HCT116 (cell line): ENCODE results near the gene RASAL2.

Source experiments
- CEBPB ChIP-seq: IDR thresholded peaks from 2 replicates; pipeline ENCODE4 v1.6.1; 2012; ENCODE audit warnings: low read depth
- EGR1 ChIP-seq: IDR thresholded peaks from 2 replicates; pipeline ENCODE4 v1.6.1; 2012; ENCODE audit warnings: low read depth
- EZH2 ChIP-seq: fragments of 200-600 bp; sonication (generic); IDR thresholded peaks from 2 replicates; pipeline ENCODE4 v1.6.1; 2017; ENCODE audit warnings: antibody characterized with exemption, mixed run types
- EZH2phosphoT487 ChIP-seq: fragments of 200-600 bp; IDR thresholded peaks from 2 replicates; pipeline ENCODE4 v1.6.1; 2018; ENCODE audit warnings: antibody characterized with exemption, borderline replicate concordance
- POLR2A ChIP-seq: IDR thresholded peaks from 2 replicates; pipeline ENCODE4 v1.7.0; 2011; ENCODE audit warnings: borderline replicate concordance; ENCODE audit not compliant: insufficient read depth, insufficient read length; ENCODE audit errors: extremely low read depth
- RAD21 ChIP-seq: IDR thresholded peaks from 2 replicates; pipeline ENCODE4 v1.6.1; 2012; ENCODE audit warnings: low read depth, mild to moderate bottlenecking
- SIN3A ChIP-seq: IDR thresholded peaks from 2 replicates; pipeline ENCODE4 v1.6.1; 2012; ENCODE audit warnings: low read depth
- SP1 ChIP-seq: IDR thresholded peaks from 2 replicates; pipeline ENCODE4 v1.6.1; 2012; ENCODE audit warnings: low read depth
- SRF ChIP-seq: IDR thresholded peaks from 2 replicates; pipeline ENCODE4 v1.6.1; 2012; ENCODE audit warnings: low read depth
- TCF7L2 ChIP-seq: IDR thresholded peaks from 2 replicates; pipeline ENCODE4 v1.7.0; 2011; ENCODE audit warnings: borderline replicate concordance, inconsistent platforms; ENCODE audit not compliant: insufficient read depth, insufficient read length; ENCODE audit errors: extremely low read depth
- ZFX ChIP-seq: fragments of 450-650 bp; IDR thresholded peaks from 2 replicates; pipeline ENCODE4 v1.6.1; 2017
- TF ChIP-seq, protein P1 (sequence below), 3 experiments: fragments of 200-600 bp in 1 of 3; sonication (generic) in 1 of 3; IDR thresholded peaks in 2 of 3; conservative IDR thresholded peaks in 1 of 3; 2 replicates each; pipeline ENCODE4 v1.5.1; 2012 to 2017; ENCODE audit warnings: low read depth in 2 of 3, low read length in 2 of 3, antibody characterized with exemption in 1 of 3, borderline replicate concordance in 1 of 3, control low read depth in 1 of 3, mild to moderate bottlenecking in 1 of 3, mixed read lengths in 1 of 3, mixed run types in 1 of 3, moderate library complexity in 1 of 3; ENCODE audit not compliant: insufficient read depth in 1 of 3
- TF ChIP-seq, protein P2 (sequence below): IDR thresholded peaks from 2 replicates; pipeline ENCODE4 v1.6.1; 2012; ENCODE audit warnings: low read depth
- TF ChIP-seq, protein P3 (sequence below): IDR thresholded peaks from 2 replicates; pipeline ENCODE4 v1.6.1; 2011; ENCODE audit warnings: mild to moderate bottlenecking, low read length, moderate library complexity; ENCODE audit not compliant: insufficient replicate concordance; ENCODE audit errors: extremely low read depth

DNA sequence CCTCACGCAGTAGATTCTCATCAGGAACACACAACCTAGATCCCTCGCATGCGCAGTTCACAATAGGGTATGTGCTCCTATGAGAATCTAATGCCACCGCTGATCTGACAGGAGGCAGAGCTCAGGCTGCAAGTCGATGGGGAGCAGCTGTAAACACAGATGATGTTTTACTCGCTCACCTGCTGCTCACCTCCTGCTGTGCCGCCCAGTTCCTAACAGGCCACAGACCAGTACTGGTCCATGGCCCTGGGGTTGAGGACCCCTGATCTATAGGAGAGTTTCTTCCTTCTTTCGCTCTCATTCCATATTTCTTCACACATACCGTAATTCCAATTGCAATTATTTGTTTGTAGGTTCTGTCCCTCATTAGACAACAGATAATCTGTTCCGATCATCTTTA lies 299.5 kb downstream of the RASAL2 start:
- TF ChIP-seq, protein P1, sequence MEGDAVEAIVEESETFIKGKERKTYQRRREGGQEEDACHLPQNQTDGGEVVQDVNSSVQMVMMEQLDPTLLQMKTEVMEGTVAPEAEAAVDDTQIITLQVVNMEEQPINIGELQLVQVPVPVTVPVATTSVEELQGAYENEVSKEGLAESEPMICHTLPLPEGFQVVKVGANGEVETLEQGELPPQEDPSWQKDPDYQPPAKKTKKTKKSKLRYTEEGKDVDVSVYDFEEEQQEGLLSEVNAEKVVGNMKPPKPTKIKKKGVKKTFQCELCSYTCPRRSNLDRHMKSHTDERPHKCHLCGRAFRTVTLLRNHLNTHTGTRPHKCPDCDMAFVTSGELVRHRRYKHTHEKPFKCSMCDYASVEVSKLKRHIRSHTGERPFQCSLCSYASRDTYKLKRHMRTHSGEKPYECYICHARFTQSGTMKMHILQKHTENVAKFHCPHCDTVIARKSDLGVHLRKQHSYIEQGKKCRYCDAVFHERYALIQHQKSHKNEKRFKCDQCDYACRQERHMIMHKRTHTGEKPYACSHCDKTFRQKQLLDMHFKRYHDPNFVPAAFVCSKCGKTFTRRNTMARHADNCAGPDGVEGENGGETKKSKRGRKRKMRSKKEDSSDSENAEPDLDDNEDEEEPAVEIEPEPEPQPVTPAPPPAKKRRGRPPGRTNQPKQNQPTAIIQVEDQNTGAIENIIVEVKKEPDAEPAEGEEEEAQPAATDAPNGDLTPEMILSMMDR (IDR thresholded peaks at IDR 0.05 in 2 of 3, conservative IDR thresholded peaks at IDR 0.05 in 1 of 3; ENCODE audit: borderline replicate concordance in 1 of 3, insufficient read depth in 1 of 3, low read depth in 2 of 3, low read length in 2 of 3) = no peak
- TF ChIP-seq ZFX (no peak), EGR1 (no peak), CEBPB (no peak), EZH2phosphoT487 (no peak), SP1 (no peak), EZH2 (no peak), SIN3A (no peak), TCF7L2 (no peak), RAD21 (no peak), POLR2A (no peak), SRF (no peak)
- TF ChIP-seq, protein P2, sequence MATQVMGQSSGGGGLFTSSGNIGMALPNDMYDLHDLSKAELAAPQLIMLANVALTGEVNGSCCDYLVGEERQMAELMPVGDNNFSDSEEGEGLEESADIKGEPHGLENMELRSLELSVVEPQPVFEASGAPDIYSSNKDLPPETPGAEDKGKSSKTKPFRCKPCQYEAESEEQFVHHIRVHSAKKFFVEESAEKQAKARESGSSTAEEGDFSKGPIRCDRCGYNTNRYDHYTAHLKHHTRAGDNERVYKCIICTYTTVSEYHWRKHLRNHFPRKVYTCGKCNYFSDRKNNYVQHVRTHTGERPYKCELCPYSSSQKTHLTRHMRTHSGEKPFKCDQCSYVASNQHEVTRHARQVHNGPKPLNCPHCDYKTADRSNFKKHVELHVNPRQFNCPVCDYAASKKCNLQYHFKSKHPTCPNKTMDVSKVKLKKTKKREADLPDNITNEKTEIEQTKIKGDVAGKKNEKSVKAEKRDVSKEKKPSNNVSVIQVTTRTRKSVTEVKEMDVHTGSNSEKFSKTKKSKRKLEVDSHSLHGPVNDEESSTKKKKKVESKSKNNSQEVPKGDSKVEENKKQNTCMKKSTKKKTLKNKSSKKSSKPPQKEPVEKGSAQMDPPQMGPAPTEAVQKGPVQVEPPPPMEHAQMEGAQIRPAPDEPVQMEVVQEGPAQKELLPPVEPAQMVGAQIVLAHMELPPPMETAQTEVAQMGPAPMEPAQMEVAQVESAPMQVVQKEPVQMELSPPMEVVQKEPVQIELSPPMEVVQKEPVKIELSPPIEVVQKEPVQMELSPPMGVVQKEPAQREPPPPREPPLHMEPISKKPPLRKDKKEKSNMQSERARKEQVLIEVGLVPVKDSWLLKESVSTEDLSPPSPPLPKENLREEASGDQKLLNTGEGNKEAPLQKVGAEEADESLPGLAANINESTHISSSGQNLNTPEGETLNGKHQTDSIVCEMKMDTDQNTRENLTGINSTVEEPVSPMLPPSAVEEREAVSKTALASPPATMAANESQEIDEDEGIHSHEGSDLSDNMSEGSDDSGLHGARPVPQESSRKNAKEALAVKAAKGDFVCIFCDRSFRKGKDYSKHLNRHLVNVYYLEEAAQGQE = no peak
- TF ChIP-seq, protein P3, sequence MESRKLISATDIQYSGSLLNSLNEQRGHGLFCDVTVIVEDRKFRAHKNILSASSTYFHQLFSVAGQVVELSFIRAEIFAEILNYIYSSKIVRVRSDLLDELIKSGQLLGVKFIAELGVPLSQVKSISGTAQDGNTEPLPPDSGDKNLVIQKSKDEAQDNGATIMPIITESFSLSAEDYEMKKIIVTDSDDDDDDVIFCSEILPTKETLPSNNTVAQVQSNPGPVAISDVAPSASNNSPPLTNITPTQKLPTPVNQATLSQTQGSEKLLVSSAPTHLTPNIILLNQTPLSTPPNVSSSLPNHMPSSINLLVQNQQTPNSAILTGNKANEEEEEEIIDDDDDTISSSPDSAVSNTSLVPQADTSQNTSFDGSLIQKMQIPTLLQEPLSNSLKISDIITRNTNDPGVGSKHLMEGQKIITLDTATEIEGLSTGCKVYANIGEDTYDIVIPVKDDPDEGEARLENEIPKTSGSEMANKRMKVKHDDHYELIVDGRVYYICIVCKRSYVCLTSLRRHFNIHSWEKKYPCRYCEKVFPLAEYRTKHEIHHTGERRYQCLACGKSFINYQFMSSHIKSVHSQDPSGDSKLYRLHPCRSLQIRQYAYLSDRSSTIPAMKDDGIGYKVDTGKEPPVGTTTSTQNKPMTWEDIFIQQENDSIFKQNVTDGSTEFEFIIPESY = no peak
